Naive thymus-derived CD4-positive, alpha-beta T cell (primary cell): ENCODE measurements around the gene RNF145. TPM values are rescaled to one million over a fixed set of nuclear protein-coding genes. Genes with fewer than 3 reads are reported as not detected.

Source experiments
- ATAC-seq: fragments of 150-1000 bp; cut with Tn5 transposase; 2 replicates; pipeline ENCODE4 v1.10.0; 2021; ENCODE audit warnings: mild to moderate bottlenecking, moderate library complexity
- CTCF ChIA-PET: fragments of 350-600 bp; sonication (Branson Sonifier 250); formaldehyde crosslinking; loops from one replicate; lab custom pipeline; 2021; ENCODE audit warnings: antibody characterized with exemption; lab: Charles Lee
- POLR2A ChIA-PET: fragments of 350-600 bp; sonication (Branson Sonifier 250); formaldehyde crosslinking; loops from one replicate; lab custom pipeline; 2021; ENCODE audit warnings: antibody characterized with exemption, inconsistent platforms; lab: Charles Lee
- DNase-seq, 9 donors: peaks; one replicate each; pipeline versions ENCODE4 v3.0.0 to v3.0.0-alpha.2; 2020 to 2022; ENCODE audit warnings: mixed read lengths in 1 of 9
- H3K27ac ChIP-seq: one replicate; pipeline ENCODE4 v1.7.0; 2013; ENCODE audit warnings: mild to moderate bottlenecking, low read depth, low read length, moderate library complexity
- H3K27me3 ChIP-seq, 2 donors: one replicate each; pipeline ENCODE4 v1.7.0; 2013; ENCODE audit warnings: low read length in 2 of 2, mild to moderate bottlenecking in 2 of 2, moderate library complexity in 2 of 2; ENCODE audit not compliant: control insufficient read depth in 2 of 2, insufficient read depth in 2 of 2
- H3K36me3 ChIP-seq, 3 experiments: 1 replicate in 2 of 3; 2 replicates in 1 of 3; pipeline ENCODE4 v1.7.0; 2013; ENCODE audit warnings: low read length in 3 of 3, mild to moderate bottlenecking in 3 of 3, moderate library complexity in 1 of 3; ENCODE audit not compliant: insufficient read depth in 3 of 3, control insufficient read depth in 2 of 3
- H3K4me1 ChIP-seq, 2 donors: one replicate each; pipeline ENCODE4 v1.7.0; 2013; ENCODE audit warnings: low read length in 2 of 2, mild to moderate bottlenecking in 2 of 2, moderate library complexity in 1 of 2; ENCODE audit not compliant: control insufficient read depth in 2 of 2, insufficient read depth in 2 of 2
- H3K4me3 ChIP-seq: 2 replicates; pipeline ENCODE4 v1.7.0; 2013; ENCODE audit warnings: mild to moderate bottlenecking, low read length
- H3K9me3 ChIP-seq, 3 experiments: 1 replicate in 2 of 3; 2 replicates in 1 of 3; pipeline ENCODE4 v1.7.0; 2013; ENCODE audit warnings: low read length in 3 of 3; ENCODE audit not compliant: control insufficient read depth in 2 of 3
- H3K27ac Mint-ChIP-seq, 9 donors: one replicate each; pipeline ENCODE4 v1.8.0; 2020 to 2022; ENCODE audit warnings: mixed read lengths in 9 of 9, mild to moderate bottlenecking in 8 of 9, moderate library complexity in 5 of 9, inconsistent platforms in 2 of 9
- H3K27me3 Mint-ChIP-seq, 5 donors: one replicate each; pipeline ENCODE4 v1.8.0; 2021 to 2022; ENCODE audit warnings: mixed read lengths in 5 of 5, mild to moderate bottlenecking in 1 of 5
- H3K36me3 Mint-ChIP-seq, 5 donors: one replicate each; pipeline ENCODE4 v1.8.0; 2020 to 2022; ENCODE audit warnings: mixed read lengths in 5 of 5, mild to moderate bottlenecking in 3 of 5, inconsistent platforms in 1 of 5
- H3K4me1 Mint-ChIP-seq, 7 donors: one replicate each; pipeline ENCODE4 v1.8.0; 2020 to 2022; ENCODE audit warnings: mixed read lengths in 7 of 7, mild to moderate bottlenecking in 3 of 7, inconsistent platforms in 1 of 7
- H3K4me3 Mint-ChIP-seq, 10 donors: one replicate each; pipeline ENCODE4 v1.8.0; 2020 to 2022; ENCODE audit warnings: mild to moderate bottlenecking in 10 of 10, mixed read lengths in 10 of 10, moderate library complexity in 6 of 10, inconsistent platforms in 2 of 10
- H3K9me3 Mint-ChIP-seq, 11 donors: one replicate each; pipeline ENCODE4 v1.8.0; 2020 to 2022; ENCODE audit warnings: mixed read lengths in 11 of 11, mild to moderate bottlenecking in 4 of 11, inconsistent platforms in 1 of 11, moderate library complexity in 1 of 11
- intact Hi-C, 2 donors: fragments of 100-400 bp; cut with micrococcal nuclease; formaldehyde crosslinking; loops; one replicate each; pipeline ENCODE4 v1.15.1; 2023
- polyA plus RNA-seq, 2 donors: library from polyadenylated mRNA; unstranded; fragments of 300-500 nt; fragmentation: Illumina TruSeq; gene quantifications; one replicate each; pipeline ENCODE4 v1.2.3, GENCODE V29; 2021
- total RNA-seq, 6 experiments: library from RNA in 5 of 6; stranded (reverse) in 5 of 6; gene quantifications; 1 replicate in 5 of 6; 2 replicates in 1 of 6; pipeline ENCODE4 v1.2.3 and lab custom pipeline; 2021 to 2026

RNF145 gene
- total and polyA plus RNA-seq, 7 experiments from 2014 or later = 10.8 to 142 (median 64.4) TPM

DNA sequence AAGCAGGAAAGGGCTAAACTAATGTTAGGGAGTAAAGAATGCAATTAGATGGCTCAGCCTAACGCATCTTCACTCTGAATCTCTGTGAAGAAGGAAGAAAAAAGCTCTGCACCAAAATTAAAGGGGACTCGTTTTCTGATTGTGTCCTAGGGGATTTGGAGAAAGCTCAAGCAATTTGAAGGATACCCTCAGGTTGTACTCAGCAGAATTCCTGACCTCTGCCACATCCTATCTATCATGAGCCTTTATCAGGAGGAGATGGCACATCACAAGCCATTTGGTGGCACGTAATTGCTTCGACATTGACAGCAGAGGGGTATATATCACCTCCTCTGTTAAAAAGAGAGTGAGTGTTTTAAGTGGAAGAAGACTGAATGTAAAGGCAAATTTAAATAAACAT lies 77.4 kb downstream of the RNF145 start:
- Histone ChIP-seq H3K4me3 (no peak overlapping the region), H3K36me3 (no peaks in the 10 kb centered on the region), H3K4me1 (no peaks in the 10 kb centered on the region), H3K27ac (no peak overlapping the region), H3K27me3 (no peaks in the 10 kb centered on the region), H3K9me3 (no peaks in the 10 kb centered on the region)
- Mint-ChIP-seq H3K4me3 (no peak overlapping the region), H3K27me3 (peaks cover 0 to 37% (median 0%) of the 10 kb centered on the region in 5 donors), H3K27ac (peak overlapping the region in 1 of 9 donors; percentile 59), H3K36me3 (no peaks in the 10 kb centered on the region), H3K9me3 (no peaks in the 10 kb centered on the region), H3K4me1 (no peaks in the 10 kb centered on the region)
- ChIA-PET POLR2A (interaction anchor here (0.7 to 1.4 kb wide), 2 partner anchors 17 to 436 kb away, joined by 3 to 5 read pairs; no protein-coding TSS in a partner anchor), CTCF (interaction anchor here (0.6 to 2.3 kb wide), 12 partner anchors 8 to 1315 kb away, joined by 3 to 46 read pairs (median 6); no protein-coding TSS in a partner anchor)
- ATAC-seq = no peak
- intact Hi-C loops = loop anchor here in 1 of 2 donors (2.0 kb wide), 2 partner anchors 25 to 1369 kb away; no protein-coding TSS in a partner anchor
- DNase-seq = no peak

DNA sequence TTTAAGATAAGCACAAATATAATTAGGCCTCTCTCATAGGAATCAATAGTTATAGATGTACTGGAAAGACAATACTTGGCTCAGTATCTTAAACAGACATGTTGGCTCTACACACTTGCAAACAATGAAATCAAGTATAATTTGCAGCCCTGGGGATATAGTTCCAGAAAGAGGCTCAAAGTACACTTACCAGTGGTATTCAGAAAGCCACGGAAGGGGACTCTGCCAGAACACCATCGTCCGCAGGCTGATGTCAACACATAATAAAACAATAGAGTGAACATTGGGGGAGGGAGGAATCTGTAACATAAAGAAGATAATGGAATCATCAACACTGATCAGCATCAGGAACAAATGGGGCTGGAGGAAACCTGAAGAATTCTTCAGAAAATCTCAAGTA lies 78.5 kb downstream of the RNF145 start:
- intact Hi-C loops = no loop called here
- peaks cover 0 to 44% (median 0%) of the 10 kb centered on the region in 5 donors for H3K27me3 Mint-ChIP-seq
- Histone ChIP-seq H3K4me3 (no peak overlapping the region), H3K9me3 (no peaks in the 10 kb centered on the region), H3K27ac (no peak overlapping the region), H3K36me3 (no peaks in the 10 kb centered on the region), H3K27me3 (no peaks in the 10 kb centered on the region), H3K4me1 (no peaks in the 10 kb centered on the region)
- ATAC-seq = no peak
- POLR2A ChIA-PET = no interaction called here
- no peak overlapping the region for H3K27ac Mint-ChIP-seq
- no peak overlapping the region for H3K4me3 Mint-ChIP-seq
- peaks cover 0 to 6% (median 0%) of the 10 kb centered on the region in 11 donors for H3K9me3 Mint-ChIP-seq
- peaks cover 0 to 1% (median under 1%) of the 10 kb centered on the region in 5 donors for H3K36me3 Mint-ChIP-seq
- CTCF ChIA-PET = interaction anchor here (1.5 kb wide), 1 partner anchor 24 kb away, joined by 18 read pairs; no protein-coding TSS in a partner anchor
- no peak for DNase-seq
- H3K4me1 Mint-ChIP-seq = no peaks in the 10 kb centered on the region

DNA sequence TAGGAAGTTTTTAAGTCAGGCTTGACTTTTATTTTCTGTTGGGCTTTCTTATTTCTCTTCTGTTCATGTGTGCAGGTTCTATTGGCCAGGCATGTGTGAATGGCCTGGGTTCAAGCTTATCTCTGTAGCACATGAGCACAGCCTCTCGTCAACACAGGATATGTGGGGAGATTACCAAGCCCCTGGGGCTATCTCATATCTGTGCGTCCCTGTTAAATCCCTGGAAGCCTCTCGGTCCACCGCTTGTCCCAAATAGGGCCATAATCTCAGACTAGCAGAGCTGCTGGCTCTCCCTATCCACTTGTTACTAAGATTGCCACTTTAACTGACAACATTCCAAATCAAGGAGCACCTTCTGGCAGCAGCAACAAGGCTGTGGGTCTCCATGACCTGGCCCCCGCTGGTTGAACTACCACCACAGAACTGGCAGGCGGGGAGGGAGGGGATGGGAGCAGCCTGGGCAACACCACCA lies 81.2 kb downstream of the RNF145 start:
- Mint-ChIP-seq H3K36me3 (peaks cover 0 to 5% (median 3%) of the 10 kb centered on the region in 5 donors), H3K4me3 (no peak overlapping the region), H3K4me1 (no peaks in the 10 kb centered on the region), H3K27me3 (peaks cover 0 to 54% (median 0%) of the 10 kb centered on the region in 5 donors), H3K27ac (no peak overlapping the region), H3K9me3 (peaks cover 0 to 14% (median 4%) of the 10 kb centered on the region in 11 donors)
- no peaks in the 10 kb centered on the region for H3K9me3 ChIP-seq
- no peak overlapping the region for H3K27ac ChIP-seq
- DNase-seq (no peak), ATAC-seq (no peak)
- H3K36me3 ChIP-seq = no peaks in the 10 kb centered on the region
- CTCF ChIA-PET = interaction anchor here (2.3 kb wide), 1 partner anchor 432 kb away, joined by 5 read pairs; no protein-coding TSS in a partner anchor
- H3K4me1 ChIP-seq = no peaks in the 10 kb centered on the region
- POLR2A ChIA-PET = interaction anchor here (0.8 kb wide), 1 partner anchor 17 kb away, joined by 4 read pairs; no protein-coding TSS in a partner anchor
- intact Hi-C loops = no loop called here
- no peak overlapping the region for H3K4me3 ChIP-seq
- no peaks in the 10 kb centered on the region for H3K27me3 ChIP-seq

DNA sequence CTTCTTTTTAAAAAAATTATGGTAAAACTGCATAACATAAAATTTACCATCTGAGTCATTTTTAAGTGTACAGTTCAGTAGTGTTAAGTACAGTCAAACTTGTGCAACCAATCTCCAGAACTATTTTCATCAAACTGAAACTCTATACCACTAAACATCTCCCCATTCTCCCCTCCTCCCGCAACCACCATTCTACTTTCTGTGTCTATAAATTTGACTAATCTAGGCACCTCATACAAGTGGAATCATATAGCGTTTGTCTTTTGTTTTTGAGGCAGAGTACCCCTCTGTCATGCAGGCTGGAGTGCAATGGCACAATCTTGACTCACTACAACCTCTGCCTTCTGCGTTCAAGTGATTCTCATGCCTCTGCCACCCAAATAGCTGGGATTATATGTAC lies 85.7 kb downstream of the RNF145 start:
- H3K9me3 ChIP-seq = no peaks in the 10 kb centered on the region
- H3K27ac Mint-ChIP-seq = peak overlapping the region in 3 of 9 donors; percentile 3 to 71 (median 42)
- POLR2A ChIA-PET = no interaction called here
- H3K4me1 Mint-ChIP-seq = peaks cover 9 to 20% (median 18%) of the 10 kb centered on the region in 7 donors
- no peak overlapping the region for H3K27ac ChIP-seq
- DNase-seq (no peak), ATAC-seq (no peak)
- H3K36me3 Mint-ChIP-seq = peaks cover 0 to 11% (median 5%) of the 10 kb centered on the region in 5 donors
- peaks cover 7 to 17% of the 10 kb centered on the region in 2 donors for H3K4me1 ChIP-seq
- no peaks in the 10 kb centered on the region for H3K36me3 ChIP-seq
- no peaks in the 10 kb centered on the region for H3K27me3 ChIP-seq
- H3K9me3 Mint-ChIP-seq = peaks cover 0 to 15% (median 11%) of the 10 kb centered on the region in 11 donors
- H3K27me3 Mint-ChIP-seq = peaks cover 0 to 40% (median 0%) of the 10 kb centered on the region in 5 donors
- intact Hi-C loops = loop anchor here (5.0 kb wide), 1 partner anchor 1266 kb away; the partner anchor contains the start of gene CLINT1 (in 2 of the 2)
- H3K4me3 ChIP-seq = no peak overlapping the region
- CTCF ChIA-PET = interaction anchor here (0.9 to 1.0 kb wide), 2 partner anchors 9 to 17 kb away, joined by 3 to 4 read pairs; no protein-coding TSS in a partner anchor
- no peak overlapping the region for H3K4me3 Mint-ChIP-seq

DNA sequence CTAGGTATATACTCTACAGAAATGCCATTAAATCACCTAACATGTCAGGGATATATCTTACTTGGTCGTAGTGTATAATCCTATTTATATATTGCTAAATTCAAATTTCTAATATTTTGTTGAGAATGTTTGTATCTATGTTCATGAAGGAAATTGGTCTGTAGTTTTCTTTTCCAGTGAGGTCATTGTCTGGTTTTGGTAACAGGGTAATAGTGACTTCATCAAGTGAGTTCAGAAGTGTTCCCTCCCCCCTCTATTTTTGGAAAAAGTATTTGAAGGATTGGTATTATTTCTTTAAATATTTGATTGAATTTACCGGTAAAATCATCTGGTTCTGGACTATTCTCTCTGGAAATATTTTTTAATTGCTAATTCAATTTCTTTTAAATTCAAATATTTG lies 86.2 kb downstream of the RNF145 start:
- ATAC-seq (no peak), DNase-seq (no peak)
- H3K4me1 ChIP-seq = peaks cover 7 to 17% of the 10 kb centered on the region in 2 donors
- H3K9me3 Mint-ChIP-seq = peaks cover 0 to 16% (median 11%) of the 10 kb centered on the region in 11 donors
- no peak overlapping the region for H3K27ac ChIP-seq
- peaks cover 0 to 39% (median 0%) of the 10 kb centered on the region in 5 donors for H3K27me3 Mint-ChIP-seq
- H3K4me3 Mint-ChIP-seq = no peak overlapping the region
- no peaks in the 10 kb centered on the region for H3K27me3 ChIP-seq
- CTCF ChIA-PET = interaction anchor here (0.9 to 1.0 kb wide), 2 partner anchors 9 to 17 kb away, joined by 3 to 4 read pairs; no protein-coding TSS in a partner anchor
- H3K4me1 Mint-ChIP-seq = peaks cover 9 to 24% (median 21%) of the 10 kb centered on the region in 7 donors
- H3K27ac Mint-ChIP-seq = no peak overlapping the region
- H3K9me3 ChIP-seq = no peaks in the 10 kb centered on the region
- no peak overlapping the region for H3K4me3 ChIP-seq
- POLR2A ChIA-PET = no interaction called here
- H3K36me3 Mint-ChIP-seq = peaks cover 0 to 13% (median 5%) of the 10 kb centered on the region in 5 donors
- intact Hi-C loops = loop anchor here (5.0 kb wide), 1 partner anchor 1266 kb away; the partner anchor contains the start of gene CLINT1 (in 2 of the 2)
- no peaks in the 10 kb centered on the region for H3K36me3 ChIP-seq

DNA sequence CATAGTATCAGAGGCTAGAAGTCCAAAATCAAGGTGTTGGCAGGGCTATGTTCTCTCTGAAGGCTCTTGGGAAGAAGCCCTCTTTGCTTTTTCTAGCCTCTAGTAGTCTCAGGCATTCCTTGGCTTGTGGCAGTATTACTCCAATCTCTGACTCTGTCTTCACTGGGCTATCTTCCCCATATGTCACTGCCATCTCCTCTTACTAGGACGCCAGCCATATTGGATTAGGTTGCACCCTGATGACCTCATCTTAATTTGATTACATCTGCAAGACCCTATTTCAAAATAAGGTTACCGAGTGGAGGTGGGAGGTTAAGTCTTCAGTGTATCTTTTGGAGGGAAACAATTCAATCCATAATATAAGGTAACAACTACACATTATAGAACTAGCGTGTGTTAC lies 88.3 kb downstream of the RNF145 start:
- Mint-ChIP-seq H3K4me3 (peak overlapping the region; percentile 6 to 88 (median 70)), H3K27me3 (peaks cover 0 to 20% (median 0%) of the 10 kb centered on the region in 5 donors), H3K36me3 (peaks cover 0 to 14% (median 5%) of the 10 kb centered on the region in 5 donors), H3K27ac (peak overlapping the region; percentile 44 to 96 (median 93)), H3K4me1 (peaks cover 9 to 26% (median 22%) of the 10 kb centered on the region in 7 donors), H3K9me3 (peaks cover 0 to 16% (median 10%) of the 10 kb centered on the region in 11 donors)
- no peak for ATAC-seq
- H3K9me3 ChIP-seq = no peaks in the 10 kb centered on the region
- H3K27me3 ChIP-seq = no peaks in the 10 kb centered on the region
- ChIA-PET CTCF (no interaction called here), POLR2A (no interaction called here)
- intact Hi-C loops = loop anchor here (5.0 kb wide), 1 partner anchor 1264 kb away; the partner anchor contains the start of gene CLINT1 (in 2 of the 2)
- no peak for DNase-seq
- H3K4me3 ChIP-seq = peak overlapping the region; percentile 6
- no peaks in the 10 kb centered on the region for H3K36me3 ChIP-seq
- H3K4me1 ChIP-seq = peaks cover 7 to 17% of the 10 kb centered on the region in 2 donors
- H3K27ac ChIP-seq = peak overlapping the region; percentile 22
